Testis (tissue), 2 donors: ENCODE measurements around the gene MACO1.

Experiments used
- CTCF ChIP-seq, 3 experiments: fragments of 450-650 bp in 2 of 3; fragments of 200-600 bp in 1 of 3; sonication (generic) in 1 of 3; IDR thresholded peaks; one replicate each; pipeline ENCODE4 v1.5.1; 2016 to 2019; ENCODE audit warnings: antibody characterized with exemption in 3 of 3, mild to moderate bottlenecking in 2 of 3, moderate library complexity in 1 of 3
- POLR2A ChIP-seq: fragments of 450-650 bp; IDR thresholded peaks from one replicate; pipeline ENCODE4 v1.6.1; 2017; ENCODE audit warnings: antibody characterized with exemption, mild to moderate bottlenecking, moderate library complexity

GRCh38 chr1:25524568-25525360, 94.1 kb downstream of the MACO1 start:
- TF ChIP-seq CTCF (IDR thresholded peaks at IDR 0.05) = no peak
- no peak for TF ChIP-seq POLR2A
